NB4 (cell line): Measurements from ENCODE around the gene CLDN11.

Source experiments
- MYC ChIP-seq: IDR thresholded peaks from 2 replicates; pipeline ENCODE4 v1.6.1; 2011; ENCODE audit warnings: low read depth, low read length
- POLR2A ChIP-seq: IDR thresholded peaks from 2 replicates; pipeline ENCODE4 v1.6.1; 2011; ENCODE audit warnings: mild to moderate bottlenecking; ENCODE audit not compliant: insufficient read length; ENCODE audit errors: extremely low read depth
- TF ChIP-seq, protein P1 (sequence below): IDR thresholded peaks from one replicate; pipeline ENCODE4 v1.5.1; 2012; ENCODE audit warnings: low read depth, low read length
- TF ChIP-seq, protein P2 (sequence below): IDR thresholded peaks from 2 replicates; pipeline ENCODE4 v1.6.1; 2011; ENCODE audit warnings: low read depth, low read length

DNA sequence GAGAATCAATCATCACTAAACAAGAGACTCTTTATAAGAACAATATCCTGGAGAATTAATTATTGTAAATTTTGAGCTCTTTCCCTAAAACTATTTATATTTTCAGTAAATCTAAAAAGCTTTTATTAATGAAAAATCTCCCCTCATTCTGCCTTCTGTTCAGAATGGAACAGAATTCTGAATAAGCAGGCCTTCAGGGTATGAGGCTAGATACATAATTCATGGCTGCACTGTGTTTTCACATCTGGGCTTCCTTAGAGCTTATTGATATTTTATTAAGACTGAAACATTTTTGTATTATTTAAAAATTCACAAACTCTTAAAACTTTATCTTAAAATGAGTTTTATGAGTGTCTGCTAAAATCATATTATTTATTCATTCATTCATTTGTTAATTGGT, 24.8 kb downstream of the CLDN11 start:
- TF ChIP-seq, protein P1, sequence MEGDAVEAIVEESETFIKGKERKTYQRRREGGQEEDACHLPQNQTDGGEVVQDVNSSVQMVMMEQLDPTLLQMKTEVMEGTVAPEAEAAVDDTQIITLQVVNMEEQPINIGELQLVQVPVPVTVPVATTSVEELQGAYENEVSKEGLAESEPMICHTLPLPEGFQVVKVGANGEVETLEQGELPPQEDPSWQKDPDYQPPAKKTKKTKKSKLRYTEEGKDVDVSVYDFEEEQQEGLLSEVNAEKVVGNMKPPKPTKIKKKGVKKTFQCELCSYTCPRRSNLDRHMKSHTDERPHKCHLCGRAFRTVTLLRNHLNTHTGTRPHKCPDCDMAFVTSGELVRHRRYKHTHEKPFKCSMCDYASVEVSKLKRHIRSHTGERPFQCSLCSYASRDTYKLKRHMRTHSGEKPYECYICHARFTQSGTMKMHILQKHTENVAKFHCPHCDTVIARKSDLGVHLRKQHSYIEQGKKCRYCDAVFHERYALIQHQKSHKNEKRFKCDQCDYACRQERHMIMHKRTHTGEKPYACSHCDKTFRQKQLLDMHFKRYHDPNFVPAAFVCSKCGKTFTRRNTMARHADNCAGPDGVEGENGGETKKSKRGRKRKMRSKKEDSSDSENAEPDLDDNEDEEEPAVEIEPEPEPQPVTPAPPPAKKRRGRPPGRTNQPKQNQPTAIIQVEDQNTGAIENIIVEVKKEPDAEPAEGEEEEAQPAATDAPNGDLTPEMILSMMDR, result no peak
- no peak for TF ChIP-seq POLR2A
- TF ChIP-seq, protein P2, sequence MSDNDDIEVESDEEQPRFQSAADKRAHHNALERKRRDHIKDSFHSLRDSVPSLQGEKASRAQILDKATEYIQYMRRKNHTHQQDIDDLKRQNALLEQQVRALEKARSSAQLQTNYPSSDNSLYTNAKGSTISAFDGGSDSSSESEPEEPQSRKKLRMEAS, result no peak
- no peak for TF ChIP-seq MYC
